ENCODE data around the gene CASP7. TPM values are rescaled to one million over a fixed set of nuclear protein-coding genes. Genes with fewer than 3 reads are reported as not detected.

CASP7 gene
- total RNA-seq, 1 experiment from 2014 or later, result 4.7 TPM

DNA sequence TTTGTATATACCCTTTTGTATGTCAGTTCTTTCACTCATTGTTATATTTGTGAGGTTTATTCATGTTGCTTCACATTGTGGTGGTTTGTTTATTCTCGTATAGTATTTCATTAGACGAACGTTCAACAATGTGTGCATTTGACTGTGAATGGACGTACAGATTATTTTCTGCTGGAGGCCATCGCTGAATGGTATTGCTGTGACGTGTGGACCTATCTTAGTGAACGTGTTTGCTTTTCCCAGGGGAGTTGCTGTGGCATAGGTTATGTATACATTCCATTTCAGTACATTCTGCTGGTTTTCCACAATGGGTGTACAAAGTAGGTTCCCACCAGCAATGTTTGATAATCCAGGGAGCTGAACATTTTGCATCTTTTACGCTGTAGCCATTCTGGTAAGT is 40.7 kb downstream of the CASP7 start:
- Histone ChIP-seq H2BK5ac (ENCODE audit: insufficient read length, low read length) (no peak overlapping the region), H3K9me3 (ENCODE audit: control insufficient read depth, low read depth, low read length) (no peaks in the 10 kb centered on the region), H3K4me1 (ENCODE audit: insufficient read depth, low read length) (no peaks in the 10 kb centered on the region; the same call in 1 of the 2 replicates), H3K14ac (ENCODE audit: insufficient read depth, low read length) (no peak overlapping the region), H3K18ac (ENCODE audit: insufficient read length, low read depth, low read length) (no peak overlapping the region), H2BK20ac (ENCODE audit: low read depth, low read length, poor library complexity, severe bottlenecking) (no peak overlapping the region), H2BK15ac (ENCODE audit: low read depth, low read length) (no peak overlapping the region), H3K4me2 (ENCODE audit: insufficient read depth, insufficient read length, low read length) (no peak overlapping the region), H3T11ph (ENCODE audit: low read length) (no peak overlapping the region), H3K79me2 (ENCODE audit: insufficient read depth, low read length) (no peaks in the 10 kb centered on the region), H3K27ac (ENCODE audit: insufficient read length, low read depth, low read length) (no peak overlapping the region), H4K91ac (ENCODE audit: insufficient read length, low read depth, low read length) (no peak overlapping the region), H3K56ac (ENCODE audit: insufficient read length, low read depth, low read length) (no peak overlapping the region), H3K27me3 (ENCODE audit: insufficient read depth, low read length) (no peaks in the 10 kb centered on the region), H3K9ac (ENCODE audit: extremely low read depth, insufficient read length, low read length) (no peak overlapping the region), H4K8ac (replicated peaks; ENCODE audit: insufficient read length, low read depth, low read length) (no peak overlapping the region), H4K5ac (ENCODE audit: insufficient read length, low read depth, low read length) (no peak overlapping the region), H2BK120ac (ENCODE audit: low read depth, low read length, poor library complexity, severe bottlenecking) (no peak overlapping the region), H2AFZ (ENCODE audit: low read length) (no peak overlapping the region), H3K23ac (ENCODE audit: insufficient read length, low read depth, low read length) (no peak overlapping the region), H3K79me1 (ENCODE audit: insufficient read depth, low read depth, low read length, poor library complexity, severe bottlenecking) (no peaks in the 10 kb centered on the region), H4K20me1 (ENCODE audit: control insufficient read depth, insufficient read depth, insufficient read length) (no peaks in the 10 kb centered on the region), H3K4ac (ENCODE audit: low read depth, low read length) (no peak overlapping the region), H2AK5ac (ENCODE audit: insufficient read length, low read length) (no peak overlapping the region), H3K23me2 (ENCODE audit: insufficient read length, low read depth, low read length, poor library complexity, severe bottlenecking) (no peaks in the 10 kb centered on the region), H2BK12ac (ENCODE audit: insufficient read length, low read depth, low read length) (no peak overlapping the region)
- Mint-ChIP-seq H3K9me3 (no peaks in the 10 kb centered on the region), H3K4me1 (no peaks in the 10 kb centered on the region), H3K27ac (no peak overlapping the region), H3K4me3 (no peak overlapping the region), H3K27me3 (ENCODE audit: low read depth) (no peaks in the 10 kb centered on the region), H3K36me3 (ENCODE audit: insufficient read depth in 1 of 3, low read depth in 3 of 3) (peaks cover 0 to 3% (median 2%) of the 10 kb centered on the region in 3 experiments; a peak in 5 of 7 replicates)
- no CpG with 5 or more reads among the region's 8 CpGs for WGBS (ENCODE audit: extremely low coverage, insufficient read length, low lambda C conversion rate)
- TF ChIP-seq, protein P1, sequence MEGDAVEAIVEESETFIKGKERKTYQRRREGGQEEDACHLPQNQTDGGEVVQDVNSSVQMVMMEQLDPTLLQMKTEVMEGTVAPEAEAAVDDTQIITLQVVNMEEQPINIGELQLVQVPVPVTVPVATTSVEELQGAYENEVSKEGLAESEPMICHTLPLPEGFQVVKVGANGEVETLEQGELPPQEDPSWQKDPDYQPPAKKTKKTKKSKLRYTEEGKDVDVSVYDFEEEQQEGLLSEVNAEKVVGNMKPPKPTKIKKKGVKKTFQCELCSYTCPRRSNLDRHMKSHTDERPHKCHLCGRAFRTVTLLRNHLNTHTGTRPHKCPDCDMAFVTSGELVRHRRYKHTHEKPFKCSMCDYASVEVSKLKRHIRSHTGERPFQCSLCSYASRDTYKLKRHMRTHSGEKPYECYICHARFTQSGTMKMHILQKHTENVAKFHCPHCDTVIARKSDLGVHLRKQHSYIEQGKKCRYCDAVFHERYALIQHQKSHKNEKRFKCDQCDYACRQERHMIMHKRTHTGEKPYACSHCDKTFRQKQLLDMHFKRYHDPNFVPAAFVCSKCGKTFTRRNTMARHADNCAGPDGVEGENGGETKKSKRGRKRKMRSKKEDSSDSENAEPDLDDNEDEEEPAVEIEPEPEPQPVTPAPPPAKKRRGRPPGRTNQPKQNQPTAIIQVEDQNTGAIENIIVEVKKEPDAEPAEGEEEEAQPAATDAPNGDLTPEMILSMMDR (conservative IDR thresholded peaks at IDR 0.05), result no peak
- no peak for DNase-seq

Data from H9 (cell line).